Panc1 (cell line): ENCODE data around the gene BAZ2B.

Source experiments
- CTCF ChIP-seq: fragments of 450-650 bp; IDR thresholded peaks from 2 replicates; pipeline ENCODE4 v1.5.1; 2017; ENCODE audit warnings: mild to moderate bottlenecking
- SIN3A ChIP-seq: IDR thresholded peaks from 2 replicates; pipeline ENCODE4 v1.6.1; 2012; ENCODE audit warnings: low read depth, mild to moderate bottlenecking, low read length, moderate library complexity, borderline replicate concordance; ENCODE audit not compliant: insufficient read depth
- TCF7L2 ChIP-seq: IDR thresholded peaks from 2 replicates; pipeline ENCODE4 v1.6.1; 2011; ENCODE audit warnings: mild to moderate bottlenecking, low read depth, low read length, inconsistent platforms

GRCh38 chr2:159402790-159403189 is 213.6 kb downstream of the BAZ2B start:
- TF ChIP-seq CTCF = no peak
- no peak for TF ChIP-seq SIN3A
- TF ChIP-seq TCF7L2 = no peak
